ENCODE data around the gene CDKAL1.

Gene CDKAL1

DNA sequence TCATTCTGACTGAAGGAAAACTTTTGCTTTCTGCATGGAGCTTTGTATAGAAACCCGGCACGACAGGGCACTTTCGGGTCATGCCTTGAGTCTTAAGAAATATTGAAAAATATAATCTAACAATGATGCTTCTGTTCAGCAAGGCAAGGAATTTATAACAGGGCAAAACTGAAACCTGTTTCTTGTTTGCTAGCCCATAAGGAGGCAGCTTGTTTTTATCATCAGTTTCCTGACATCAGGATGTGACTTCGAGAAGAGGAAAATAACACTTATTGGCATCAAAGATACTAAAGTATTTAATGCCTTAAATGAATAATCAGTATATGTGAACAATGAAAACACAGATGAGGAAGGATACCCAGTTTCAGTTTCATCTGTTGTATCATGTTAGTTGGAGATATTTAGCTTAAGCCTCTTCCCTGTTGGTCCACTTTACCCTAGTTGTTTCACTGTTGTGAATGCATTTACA, 146.5 kb downstream of the CDKAL1 start:
- TF ChIP-seq POLR2AphosphoS5 (IDR thresholded peaks at IDR 0.05; ENCODE audit: low read depth, low read length): no peak
- no peak for TF ChIP-seq FOXP2 (optimal IDR thresholded peaks at IDR 0.05; ENCODE audit: borderline replicate concordance, extremely low read depth, extremely low read length, insufficient read depth)
- TF ChIP-seq, protein P1, sequence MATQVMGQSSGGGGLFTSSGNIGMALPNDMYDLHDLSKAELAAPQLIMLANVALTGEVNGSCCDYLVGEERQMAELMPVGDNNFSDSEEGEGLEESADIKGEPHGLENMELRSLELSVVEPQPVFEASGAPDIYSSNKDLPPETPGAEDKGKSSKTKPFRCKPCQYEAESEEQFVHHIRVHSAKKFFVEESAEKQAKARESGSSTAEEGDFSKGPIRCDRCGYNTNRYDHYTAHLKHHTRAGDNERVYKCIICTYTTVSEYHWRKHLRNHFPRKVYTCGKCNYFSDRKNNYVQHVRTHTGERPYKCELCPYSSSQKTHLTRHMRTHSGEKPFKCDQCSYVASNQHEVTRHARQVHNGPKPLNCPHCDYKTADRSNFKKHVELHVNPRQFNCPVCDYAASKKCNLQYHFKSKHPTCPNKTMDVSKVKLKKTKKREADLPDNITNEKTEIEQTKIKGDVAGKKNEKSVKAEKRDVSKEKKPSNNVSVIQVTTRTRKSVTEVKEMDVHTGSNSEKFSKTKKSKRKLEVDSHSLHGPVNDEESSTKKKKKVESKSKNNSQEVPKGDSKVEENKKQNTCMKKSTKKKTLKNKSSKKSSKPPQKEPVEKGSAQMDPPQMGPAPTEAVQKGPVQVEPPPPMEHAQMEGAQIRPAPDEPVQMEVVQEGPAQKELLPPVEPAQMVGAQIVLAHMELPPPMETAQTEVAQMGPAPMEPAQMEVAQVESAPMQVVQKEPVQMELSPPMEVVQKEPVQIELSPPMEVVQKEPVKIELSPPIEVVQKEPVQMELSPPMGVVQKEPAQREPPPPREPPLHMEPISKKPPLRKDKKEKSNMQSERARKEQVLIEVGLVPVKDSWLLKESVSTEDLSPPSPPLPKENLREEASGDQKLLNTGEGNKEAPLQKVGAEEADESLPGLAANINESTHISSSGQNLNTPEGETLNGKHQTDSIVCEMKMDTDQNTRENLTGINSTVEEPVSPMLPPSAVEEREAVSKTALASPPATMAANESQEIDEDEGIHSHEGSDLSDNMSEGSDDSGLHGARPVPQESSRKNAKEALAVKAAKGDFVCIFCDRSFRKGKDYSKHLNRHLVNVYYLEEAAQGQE (IDR thresholded peaks at IDR 0.05; ENCODE audit: insufficient read depth in 1 of 2, low read depth in 2 of 2, low read length in 2 of 2): no peak
- no peak for TF ChIP-seq TAF1 (IDR thresholded peaks at IDR 0.05; ENCODE audit: borderline replicate concordance, insufficient read depth, low read length)
- TF ChIP-seq SIN3A (IDR thresholded peaks at IDR 0.05; ENCODE audit: borderline replicate concordance, insufficient read depth, low read length): no peak

DNA sequence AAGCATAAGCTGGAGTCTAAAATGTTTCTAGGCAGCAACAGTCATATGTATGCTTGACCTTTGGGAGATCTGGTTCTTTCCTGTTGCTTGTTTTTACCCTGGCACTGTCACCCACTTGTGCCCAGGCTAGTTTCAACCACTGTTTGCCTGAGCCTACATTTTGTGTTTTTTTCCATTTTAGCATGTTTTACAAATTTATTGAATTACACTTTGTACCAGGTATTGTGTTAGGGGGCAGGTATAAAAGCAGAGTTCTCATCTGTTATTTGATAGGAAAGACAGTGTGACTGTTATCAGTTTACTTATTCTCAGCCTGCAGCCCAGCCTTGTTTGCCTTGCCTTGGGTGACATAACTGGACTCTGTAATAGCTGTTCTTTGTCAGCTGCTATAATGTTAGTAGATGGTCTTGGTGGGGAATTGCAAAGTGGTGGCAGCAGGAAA, 147.0 kb downstream of the CDKAL1 start:
- no peak for TF ChIP-seq POLR2AphosphoS5 (IDR thresholded peaks at IDR 0.05; ENCODE audit: low read depth, low read length)

- no peak for TF ChIP-seq TAF1 (IDR thresholded peaks at IDR 0.05; ENCODE audit: borderline replicate concordance, insufficient read depth, low read length)
- TF ChIP-seq FOXP2 (optimal IDR thresholded peaks at IDR 0.05; ENCODE audit: borderline replicate concordance, extremely low read depth, extremely low read length, insufficient read depth): no peak
- TF ChIP-seq, protein P1 (IDR thresholded peaks at IDR 0.05; ENCODE audit: insufficient read depth in 1 of 2, low read depth in 2 of 2, low read length in 2 of 2): no peak
- no peak for TF ChIP-seq POLR2AphosphoS5 (IDR thresholded peaks at IDR 0.05; ENCODE audit: low read depth, low read length)
- no peak for TF ChIP-seq SIN3A (IDR thresholded peaks at IDR 0.05; ENCODE audit: borderline replicate concordance, insufficient read depth, low read length)
Observed at GRCh38 chr6:20684474-20684873, 150.2 kb downstream of the CDKAL1 start.

- TF ChIP-seq TAF1 (IDR thresholded peaks at IDR 0.05; ENCODE audit: borderline replicate concordance, insufficient read depth, low read length) (no peak), FOXP2 (optimal IDR thresholded peaks at IDR 0.05; ENCODE audit: borderline replicate concordance, extremely low read depth, extremely low read length, insufficient read depth) (no peak), SIN3A (IDR thresholded peaks at IDR 0.05; ENCODE audit: borderline replicate concordance, insufficient read depth, low read length) (no peak), POLR2AphosphoS5 (IDR thresholded peaks at IDR 0.05; ENCODE audit: low read depth, low read length) (no peak)
- TF ChIP-seq, protein P1 (IDR thresholded peaks at IDR 0.05; ENCODE audit: insufficient read depth in 1 of 2, low read depth in 2 of 2, low read length in 2 of 2): no peak
Observed at GRCh38 chr6:20686142-20686541, 151.9 kb downstream of the CDKAL1 start.

GRCh38 chr6:20687494-20687893, 153.2 kb downstream of the CDKAL1 start:
- TF ChIP-seq, protein P1 (IDR thresholded peaks at IDR 0.05; ENCODE audit: insufficient read depth in 1 of 2, low read depth in 2 of 2, low read length in 2 of 2): no peak
- TF ChIP-seq POLR2AphosphoS5 (IDR thresholded peaks at IDR 0.05; ENCODE audit: low read depth, low read length) (no peak), TAF1 (IDR thresholded peaks at IDR 0.05; ENCODE audit: borderline replicate concordance, insufficient read depth, low read length) (no peak), FOXP2 (optimal IDR thresholded peaks at IDR 0.05; ENCODE audit: borderline replicate concordance, extremely low read depth, extremely low read length, insufficient read depth) (no peak), SIN3A (IDR thresholded peaks at IDR 0.05; ENCODE audit: borderline replicate concordance, insufficient read depth, low read length) (no peak)
